DMS 273 treated with DMSO at 0.1 percent for 48 hours (cell line): ENCODE results near the gene ABHD13.
"Not testable (repeated sequence)": the region's sequence is repeated elsewhere in the genome, so short reads cannot be mapped to it uniquely, and the experiment has no call there.

ENCODE experiments used
- DNase-seq: peaks from one replicate; lab custom pipeline; 2025; lab: John Stamatoyannopoulos, UW

The ABHD13 gene

GRCh38 chr13:108223687-108224503 lies 5.7 kb downstream of the ABHD13 start:
- DNase-seq, result no peak

DNA sequence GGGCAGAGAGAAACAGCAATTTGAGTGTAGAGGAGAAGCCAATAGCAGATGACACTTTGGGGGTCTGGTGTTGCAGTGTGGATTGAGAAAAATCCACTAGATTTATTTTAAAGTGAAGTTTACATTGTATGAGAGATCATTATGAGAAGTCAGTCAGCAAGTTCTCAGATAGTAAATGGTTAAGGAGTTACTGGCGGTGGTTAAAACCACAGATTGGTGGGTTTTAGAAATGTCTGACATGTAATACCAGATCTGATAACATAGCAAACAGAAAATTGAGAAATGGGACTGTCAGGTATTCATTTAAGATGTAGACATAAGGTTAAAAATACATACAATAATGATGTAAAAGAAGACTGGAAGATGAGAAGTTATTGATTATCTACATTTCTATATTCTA lies 7.2 kb downstream of the ABHD13 start:
- DNase-seq, result no peak

DNA sequence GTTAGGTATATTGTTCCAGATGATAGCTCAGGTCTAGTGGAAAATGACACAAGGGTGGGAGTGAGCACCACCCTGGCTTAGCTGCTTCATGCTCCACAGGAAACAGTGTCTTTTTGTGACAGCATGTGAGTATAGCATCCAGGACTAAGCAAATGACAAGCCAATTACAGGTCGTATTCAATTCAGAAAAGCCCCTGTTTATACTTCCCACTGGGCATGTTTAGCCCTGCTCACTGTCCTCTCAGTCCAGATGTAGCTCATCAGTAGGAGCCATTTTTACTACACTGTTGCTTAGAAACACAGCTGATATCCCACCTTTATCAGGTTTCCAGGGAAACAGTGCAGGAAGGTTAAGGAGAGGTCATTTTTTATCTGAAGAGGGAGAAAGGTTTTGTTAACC lies 8.0 kb downstream of the ABHD13 start:
- no peak for DNase-seq

- DNase-seq, result no peak
Measured at GRCh38 chr13:108227651-108228272, 9.6 kb downstream of the ABHD13 start.

- DNase-seq, result no peak
Measured at GRCh38 chr13:108230377-108230776, 12.2 kb downstream of the ABHD13 start.

DNA sequence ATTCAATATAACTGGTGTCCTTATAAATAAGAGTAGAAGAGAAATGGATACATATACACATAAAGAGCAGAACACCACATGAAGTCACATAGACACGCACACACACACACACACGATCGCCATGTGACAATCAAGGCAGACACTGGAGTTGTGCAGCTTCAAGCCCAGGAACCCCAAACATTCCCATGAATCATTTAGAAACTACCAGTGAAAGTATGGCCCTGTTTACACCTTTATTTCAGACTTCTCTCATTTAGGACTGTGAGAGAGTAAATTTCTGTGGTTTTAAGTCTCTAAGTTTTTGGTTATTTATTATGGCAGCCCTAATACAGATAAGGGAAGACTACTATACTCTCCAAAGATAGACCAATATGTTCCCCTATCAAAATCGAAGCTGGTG lies 31.0 kb downstream of the ABHD13 start:
- no peak for DNase-seq

DNA sequence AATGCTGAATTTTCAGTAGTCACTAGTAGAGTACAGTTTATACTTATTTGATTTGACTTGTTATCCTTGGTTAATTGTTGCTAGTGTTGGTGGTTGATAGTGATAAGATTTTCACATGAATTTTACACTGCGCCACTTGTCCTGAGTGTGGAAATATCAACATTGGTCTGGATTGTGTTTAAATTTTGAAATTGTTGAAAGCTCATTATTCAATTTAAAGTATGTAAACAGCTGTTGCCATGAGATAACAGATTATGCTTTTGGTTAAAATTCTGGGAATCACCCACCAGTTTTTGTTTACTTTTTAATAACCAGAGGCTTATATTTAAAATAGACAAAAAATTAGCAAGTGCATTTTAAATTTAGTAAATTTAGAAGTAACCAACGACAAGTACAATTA lies 39.1 kb downstream of the ABHD13 start:
- DNase-seq, result no peak

DNA sequence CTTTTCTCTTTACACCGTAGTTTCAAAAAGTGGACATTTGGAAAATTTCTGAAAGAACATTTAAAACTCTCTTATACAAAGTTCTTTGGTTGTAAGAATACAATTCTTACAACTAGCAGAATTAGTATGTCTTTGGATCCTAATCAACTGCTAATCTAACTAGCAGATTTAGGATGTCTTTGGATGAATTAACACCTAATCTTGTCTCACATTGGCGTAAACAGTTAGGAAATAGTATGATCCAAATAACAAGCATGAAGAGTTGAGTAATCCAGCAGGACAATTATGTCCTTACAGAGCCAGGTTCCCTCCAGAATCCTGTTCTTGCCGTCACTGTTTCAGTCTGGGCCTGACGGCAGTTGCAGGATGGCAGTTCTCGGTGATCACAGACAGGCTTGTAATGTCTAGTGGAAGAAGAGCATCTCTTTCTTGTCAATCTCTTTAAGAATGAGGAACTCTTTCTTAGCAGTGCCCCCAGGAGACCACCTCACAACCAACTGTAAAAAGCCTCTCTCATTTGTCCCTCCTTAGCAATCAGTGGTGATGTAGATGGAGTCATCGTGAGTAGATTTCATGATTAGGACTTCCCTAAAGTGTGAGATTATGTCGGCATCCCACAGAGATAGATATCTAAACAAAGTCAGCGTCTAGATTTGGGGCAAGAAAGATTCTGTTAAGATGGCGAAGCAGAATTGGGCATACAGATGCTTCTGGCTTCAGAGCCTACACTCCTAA lies 45.6 kb downstream of the ABHD13 start:
- no peak for DNase-seq

GRCh38 chr13:108266321-108266990 lies 48.3 kb downstream of the ABHD13 start:
- no peak for DNase-seq

GRCh38 chr13:108267347-108267746 lies 49.2 kb downstream of the ABHD13 start:
- DNase-seq, result no peak

GRCh38 chr13:108267855-108268254 lies 49.7 kb downstream of the ABHD13 start:
- DNase-seq, result not testable (repeated sequence)

DNA sequence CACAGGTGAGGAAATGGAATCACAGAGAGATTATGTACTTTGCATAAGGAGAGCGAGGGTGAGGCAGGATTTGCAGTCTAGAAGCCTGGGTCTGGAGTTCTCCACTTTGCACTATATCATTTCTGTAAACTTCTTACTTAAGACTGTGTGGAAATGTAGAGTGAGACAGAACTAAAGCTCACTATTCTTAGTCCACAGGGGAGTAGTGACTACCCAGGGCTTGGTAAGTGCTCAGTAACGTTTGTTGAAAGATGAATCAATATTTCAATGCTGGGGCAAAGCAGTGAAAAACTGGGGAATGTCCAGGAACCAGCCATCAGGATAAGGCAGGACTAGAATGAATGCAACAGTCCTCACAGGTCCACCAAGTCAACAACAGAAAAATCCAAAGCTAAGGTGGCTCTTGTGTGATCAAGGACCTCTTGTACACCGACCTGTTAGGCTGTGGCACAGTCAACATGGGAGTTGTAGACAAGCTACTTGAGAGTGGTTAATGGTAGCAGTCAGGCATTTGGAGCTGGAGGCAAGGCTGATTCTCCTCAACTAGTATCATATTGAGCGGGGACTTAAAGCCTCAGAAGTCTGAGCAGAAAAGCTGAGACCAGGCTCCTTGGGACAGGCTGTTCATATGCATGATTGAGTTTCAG lies 50.4 kb downstream of the ABHD13 start:
- DNase-seq, result no peak

DNA sequence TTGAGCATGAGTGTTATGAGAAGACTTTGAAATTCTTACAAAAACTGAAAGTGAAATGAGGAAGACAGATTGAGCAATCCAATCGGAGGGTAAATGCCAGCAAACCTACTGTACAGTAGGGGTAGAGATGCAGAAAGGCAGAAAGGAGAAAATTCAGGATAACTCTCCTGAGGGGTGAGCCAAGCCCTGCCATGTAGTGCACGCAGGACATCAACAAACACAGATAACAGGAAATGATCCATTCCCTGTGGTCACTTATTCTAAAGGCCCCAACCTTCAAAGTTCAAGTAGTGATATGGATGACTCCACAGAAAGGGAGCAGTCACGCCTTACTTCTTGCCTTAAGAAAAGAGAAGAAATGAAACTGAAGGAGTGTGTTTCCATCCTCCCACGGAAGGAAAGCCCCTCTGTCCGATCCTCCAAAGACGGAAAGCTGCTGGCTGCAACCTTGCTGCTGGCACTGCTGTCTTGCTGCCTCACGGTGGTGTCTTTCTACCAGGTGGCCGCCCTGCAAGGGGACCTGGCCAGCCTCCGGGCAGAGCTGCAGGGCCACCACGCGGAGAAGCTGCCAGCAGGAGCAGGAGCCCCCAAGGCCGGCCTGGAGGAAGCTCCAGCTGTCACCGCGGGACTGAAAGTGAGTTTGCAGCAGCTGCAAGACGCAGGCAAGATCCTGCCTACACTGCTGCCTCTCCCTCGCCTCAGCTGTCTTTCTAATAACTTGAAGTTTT lies 51.6 kb downstream of the ABHD13 start, which contains the start of gene TNFSF13B:
TNFSF13B (plus strand) TSS at position 118 of the 728 bp plus-strand sequence; CDS start at position 296, 178 bp downstream.
- no peak for DNase-seq

GRCh38 chr13:108270442-108270841 lies 52.2 kb downstream of the ABHD13 start:
- DNase-seq, result no peak

- no peak for DNase-seq
Measured at GRCh38 chr13:108272333-108272732, 54.1 kb downstream of the ABHD13 start.

DNA sequence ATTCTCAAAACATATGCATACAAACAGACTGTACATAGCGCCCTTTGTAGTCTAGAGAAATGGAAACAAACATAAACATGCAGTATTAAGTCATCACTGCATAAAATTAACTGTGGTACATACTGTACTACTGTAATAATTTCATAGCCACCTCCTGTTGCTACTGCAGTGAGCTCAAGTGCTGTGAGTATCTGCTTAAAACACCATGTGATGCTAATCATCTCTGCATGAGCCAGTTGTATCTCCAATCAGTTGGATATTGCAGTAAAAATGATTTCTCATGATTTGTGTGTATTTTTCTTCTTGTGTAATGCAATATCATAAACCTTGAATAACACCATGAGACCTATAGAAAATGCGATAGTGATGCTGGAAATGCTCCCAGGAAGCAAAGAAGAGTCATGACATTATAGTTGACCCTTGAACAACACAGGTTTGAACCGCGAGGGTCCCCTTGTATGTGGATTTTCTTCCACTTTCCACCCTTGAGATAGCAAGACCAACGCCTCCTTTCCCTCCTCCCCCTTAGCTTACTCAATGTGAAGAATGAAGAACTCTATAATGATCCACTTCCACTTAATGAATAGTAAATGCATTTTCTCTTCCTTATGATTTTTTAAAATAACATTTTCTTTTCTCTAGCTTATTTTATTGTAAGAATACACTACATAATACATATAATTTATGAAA lies 55.4 kb downstream of the ABHD13 start:
- DNase-seq, result no peak

DNA sequence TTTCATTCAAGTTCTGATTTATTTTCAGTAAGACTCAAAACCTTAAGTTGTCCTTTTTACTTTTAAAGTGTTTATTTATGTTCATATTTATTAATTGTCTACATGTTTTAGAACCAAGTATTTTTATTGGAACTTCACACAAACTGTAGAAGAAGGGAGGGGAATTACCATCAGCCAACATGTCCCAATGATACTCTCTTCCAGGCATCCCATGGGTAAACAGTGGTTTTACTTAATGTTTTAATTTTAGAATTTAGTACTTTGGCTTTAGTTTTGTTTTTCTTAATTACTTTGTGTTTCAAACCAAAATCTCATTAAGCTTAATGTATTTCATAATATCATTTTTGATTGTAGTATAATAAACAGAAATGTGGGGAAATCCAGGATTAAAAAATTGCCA lies 56.5 kb downstream of the ABHD13 start:
- no peak for DNase-seq

GRCh38 chr13:108276060-108276459 lies 57.9 kb downstream of the ABHD13 start:
- no peak for DNase-seq

DNA sequence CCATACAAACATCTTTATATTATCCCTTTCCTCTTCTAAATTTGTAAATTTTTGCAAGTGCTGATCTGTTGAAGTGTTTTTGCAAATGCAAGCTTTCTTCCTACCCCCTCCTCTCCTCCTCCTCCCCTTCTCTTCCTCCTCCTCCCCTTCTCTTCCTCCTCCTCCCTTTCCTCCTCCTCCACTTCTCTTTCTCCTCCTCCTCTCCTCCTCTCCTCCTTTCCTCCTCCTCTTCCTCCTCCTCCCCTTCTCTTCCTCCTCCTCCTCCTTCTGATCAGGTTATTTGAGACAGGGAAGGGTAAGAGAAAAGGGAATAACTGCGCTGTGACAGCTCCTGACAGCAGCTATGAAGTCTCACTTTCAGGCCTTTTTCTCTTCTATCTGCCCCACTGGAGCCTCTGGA lies 60.3 kb downstream of the ABHD13 start:
- DNase-seq, result no peak

- no peak for DNase-seq
Measured at GRCh38 chr13:108281901-108282300, 63.7 kb downstream of the ABHD13 start.
